Hepatocyte (in vitro differentiated cells): ENCODE results near the gene XG. TPM values are rescaled to one million over a fixed set of nuclear protein-coding genes. Genes with fewer than 3 reads are reported as not detected.
A peak's percentile ranks its signal among the peaks of the same experiment; 100 is the strongest.

Experiments
- DNase-seq: peaks from one replicate; pipeline ENCODE4 v3.0.0-alpha.2; 2016; ENCODE audit warnings: low spot score
- H2AFZ ChIP-seq: fragments of 200-600 bp; sonication (generic); 2 replicates; pipeline ENCODE4 v1.6.0; 2016; ENCODE audit warnings: antibody characterized with exemption, mild to moderate bottlenecking
- H3K27ac ChIP-seq: fragments of 200-600 bp; sonication (generic); 2 replicates; pipeline ENCODE4 v1.5.1; 2016; ENCODE audit warnings: mild to moderate bottlenecking
- H3K27me3 ChIP-seq: fragments of 200-600 bp; sonication (generic); 2 replicates; pipeline ENCODE4 v1.6.1; 2016
- H3K36me3 ChIP-seq: fragments of 200-600 bp; sonication (generic); replicated peaks from 2 replicates; pipeline ENCODE4 v1.5.1; 2016; ENCODE audit warnings: low read depth; ENCODE audit not compliant: insufficient read depth
- H3K4me1 ChIP-seq: fragments of 200-600 bp; sonication (generic); 2 replicates; pipeline ENCODE4 v1.5.1; 2016; ENCODE audit warnings: mild to moderate bottlenecking, moderate library complexity; ENCODE audit not compliant: insufficient read depth
- H3K4me2 ChIP-seq: fragments of 200-600 bp; sonication (generic); 2 replicates; pipeline ENCODE4 v1.6.0; 2016
- H3K4me3 ChIP-seq: fragments of 200-600 bp; sonication (generic); 2 replicates; pipeline ENCODE4 v1.5.1; 2016; ENCODE audit warnings: mild to moderate bottlenecking
- H3K79me2 ChIP-seq: fragments of 200-600 bp; sonication (generic); 2 replicates; pipeline ENCODE4 v1.6.0; 2017; ENCODE audit warnings: mild to moderate bottlenecking
- H3K9me2 ChIP-seq: fragments of 200-600 bp; sonication (generic); replicated peaks from 2 replicates; pipeline ENCODE4 v1.6.0; 2017; ENCODE audit warnings: mild to moderate bottlenecking; ENCODE audit not compliant: insufficient read depth
- H3K9me3 ChIP-seq: fragments of 200-600 bp; sonication (generic); 2 replicates; pipeline ENCODE4 v1.5.1; 2016; ENCODE audit warnings: low read depth, mild to moderate bottlenecking
- H4K20me1 ChIP-seq: fragments of 200-600 bp; sonication (generic); 2 replicates; pipeline ENCODE4 v1.6.0; 2016; ENCODE audit warnings: mild to moderate bottlenecking; ENCODE audit not compliant: insufficient read depth, poor library complexity, severe bottlenecking
- EZH2 ChIP-seq: fragments of 200-600 bp; sonication (generic); IDR thresholded peaks from 2 replicates; pipeline ENCODE4 v1.6.1; 2016; ENCODE audit warnings: antibody characterized with exemption, mild to moderate bottlenecking, borderline replicate concordance
- EZH2phosphoT487 ChIP-seq: fragments of 200-600 bp; sonication (generic); IDR thresholded peaks from one replicate; pipeline ENCODE4 v1.6.1; 2018; ENCODE audit warnings: antibody characterized with exemption, mild to moderate bottlenecking, low read depth, moderate library complexity; ENCODE audit not compliant: unreplicated experiment, severe bottlenecking
- WGBS: methylation state at CpG from one replicate; pipeline ENCODE4 v1.1.6; 2016; ENCODE audit warnings: low lambda C conversion rate; ENCODE audit errors: missing lambda C conversion rate; 5-methylcytosine and 5-hydroxymethylcytosine counted together
- polyA plus RNA-seq: library from polyadenylated mRNA; unstranded; fragments of >200 nt; fragmentation: Nextera tagmentation; extraction: Ambion mirVana; gene quantifications from 2 replicates; pipeline ENCODE4 v1.2.1, GENCODE V29; 2016
- total RNA-seq: library from RNA; depleted of rRNA; stranded (reverse); fragments of >200 nt; gene quantifications from 2 replicates; pipeline ENCODE4 v1.2.3, GENCODE V29; 2014
- TF ChIP-seq, protein P1 (sequence below): fragments of 200-600 bp; sonication (generic); IDR thresholded peaks from 2 replicates; pipeline ENCODE4 v1.5.1; 2016; ENCODE audit warnings: antibody characterized with exemption, mild to moderate bottlenecking; ENCODE audit not compliant: poor library complexity

XG gene
- total and polyA plus RNA-seq, 2 experiments from 2014 or later: 0.53 to 0.64 TPM

DNA sequence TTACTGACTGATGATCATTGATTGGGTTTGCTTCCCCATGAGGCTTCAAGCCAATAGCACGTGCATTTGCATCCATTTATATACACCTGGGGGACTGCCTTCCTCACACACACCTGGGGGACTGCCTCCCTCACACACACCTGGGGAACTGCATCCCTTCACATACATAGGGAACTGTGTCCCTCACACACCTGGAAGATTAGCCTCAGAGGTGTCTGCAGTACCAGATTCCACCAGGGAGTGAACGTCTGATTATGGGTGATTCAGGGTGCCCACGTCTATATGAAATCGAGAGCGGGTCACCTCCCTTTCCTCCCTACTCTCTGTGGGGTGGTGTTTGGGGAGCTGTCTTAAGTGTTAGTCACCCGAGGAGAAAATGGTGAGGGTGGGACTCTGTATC lies 43.8 kb upstream of the XG start:
- Histone ChIP-seq H3K9me3 (no peaks in the 10 kb centered on the region), H3K27ac (peak overlapping the region; percentile 72), H3K4me1 (peaks cover 48% of the 10 kb centered on the region), H3K36me3 (no peaks in the 10 kb centered on the region), H3K4me2 (peak overlapping the region; percentile 43), H3K79me2 (peaks cover 92% of the 10 kb centered on the region), H3K9me2 (no peaks in the 10 kb centered on the region), H4K20me1 (peaks cover 40% of the 10 kb centered on the region), H3K4me3 (no peak overlapping the region), H3K27me3 (no peaks in the 10 kb centered on the region), H2AFZ (no peak overlapping the region)
- 76% methylated on average over 6 of the region's 6 CpGs for WGBS
- DNase-seq: no peak
- TF ChIP-seq, protein P1, sequence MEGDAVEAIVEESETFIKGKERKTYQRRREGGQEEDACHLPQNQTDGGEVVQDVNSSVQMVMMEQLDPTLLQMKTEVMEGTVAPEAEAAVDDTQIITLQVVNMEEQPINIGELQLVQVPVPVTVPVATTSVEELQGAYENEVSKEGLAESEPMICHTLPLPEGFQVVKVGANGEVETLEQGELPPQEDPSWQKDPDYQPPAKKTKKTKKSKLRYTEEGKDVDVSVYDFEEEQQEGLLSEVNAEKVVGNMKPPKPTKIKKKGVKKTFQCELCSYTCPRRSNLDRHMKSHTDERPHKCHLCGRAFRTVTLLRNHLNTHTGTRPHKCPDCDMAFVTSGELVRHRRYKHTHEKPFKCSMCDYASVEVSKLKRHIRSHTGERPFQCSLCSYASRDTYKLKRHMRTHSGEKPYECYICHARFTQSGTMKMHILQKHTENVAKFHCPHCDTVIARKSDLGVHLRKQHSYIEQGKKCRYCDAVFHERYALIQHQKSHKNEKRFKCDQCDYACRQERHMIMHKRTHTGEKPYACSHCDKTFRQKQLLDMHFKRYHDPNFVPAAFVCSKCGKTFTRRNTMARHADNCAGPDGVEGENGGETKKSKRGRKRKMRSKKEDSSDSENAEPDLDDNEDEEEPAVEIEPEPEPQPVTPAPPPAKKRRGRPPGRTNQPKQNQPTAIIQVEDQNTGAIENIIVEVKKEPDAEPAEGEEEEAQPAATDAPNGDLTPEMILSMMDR: no peak
- no peak for TF ChIP-seq EZH2phosphoT487
- no peak for TF ChIP-seq EZH2

DNA sequence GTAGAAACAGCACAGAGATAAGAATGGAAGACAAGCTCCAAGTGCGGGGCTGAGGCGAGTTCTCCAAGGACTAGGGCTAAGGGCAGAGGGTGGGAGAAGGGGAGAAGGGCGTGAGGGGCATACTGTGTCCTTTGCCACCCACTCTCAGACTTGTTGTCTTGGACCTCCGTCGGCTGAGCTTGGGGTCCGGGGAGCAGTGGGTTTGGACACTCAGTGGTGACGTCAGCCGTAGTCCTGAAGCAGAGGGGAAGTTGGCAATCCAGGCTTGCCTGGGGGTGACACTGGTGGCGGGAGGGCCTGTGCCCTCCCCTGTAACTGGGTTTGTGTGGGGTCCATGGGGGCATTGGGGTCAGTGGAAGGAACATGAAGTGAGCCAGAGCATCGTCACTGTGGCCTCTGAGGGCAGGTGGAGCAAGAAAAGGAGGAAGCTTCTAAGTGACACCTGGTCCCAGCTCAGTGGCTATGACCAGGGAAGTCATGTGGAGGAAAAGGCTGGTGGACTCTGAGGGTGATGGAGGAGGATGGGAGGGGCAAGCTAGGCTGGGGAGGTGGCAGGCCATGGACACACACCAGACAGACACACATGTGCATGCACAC lies 43.1 kb upstream of the XG start:
- Histone ChIP-seq H3K27ac (peak overlapping the region; percentile 72), H3K4me2 (no peak overlapping the region), H3K36me3 (no peaks in the 10 kb centered on the region), H4K20me1 (peaks cover 37% of the 10 kb centered on the region), H2AFZ (no peak overlapping the region), H3K9me3 (no peaks in the 10 kb centered on the region), H3K27me3 (no peaks in the 10 kb centered on the region), H3K4me3 (no peak overlapping the region), H3K4me1 (peaks cover 42% of the 10 kb centered on the region), H3K9me2 (no peaks in the 10 kb centered on the region), H3K79me2 (peaks cover 92% of the 10 kb centered on the region)
- TF ChIP-seq, protein P1: no peak
- TF ChIP-seq EZH2phosphoT487 (no peak), EZH2 (no peak)
- WGBS: 93% methylated on average over 10 of the region's 10 CpGs
- DNase-seq: no peak

DNA sequence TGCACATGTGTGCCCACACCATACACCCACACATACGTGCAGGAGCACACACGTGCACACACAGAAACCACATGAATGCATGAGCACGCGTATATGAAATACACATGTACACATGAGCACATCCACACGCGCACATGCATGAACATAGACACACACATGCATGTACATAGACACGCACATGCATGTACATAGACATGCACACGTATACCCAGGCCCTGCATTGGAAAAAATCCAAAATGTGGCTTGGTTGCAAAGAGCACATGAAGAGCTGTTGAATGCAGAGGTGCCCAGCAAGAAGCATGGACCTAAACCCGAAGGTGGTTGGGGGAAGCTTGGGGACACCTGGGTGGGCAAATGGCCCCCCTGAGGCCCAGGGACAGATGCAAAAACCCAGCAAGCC lies 42.3 kb upstream of the XG start:
- Histone ChIP-seq H3K9me2 (no peaks in the 10 kb centered on the region), H4K20me1 (peaks cover 34% of the 10 kb centered on the region), H3K27me3 (no peaks in the 10 kb centered on the region), H3K79me2 (peaks cover 92% of the 10 kb centered on the region), H3K27ac (peak overlapping the region; percentile 92), H3K4me2 (peak overlapping the region; percentile 65), H3K9me3 (no peaks in the 10 kb centered on the region), H3K4me1 (peaks cover 34% of the 10 kb centered on the region), H3K36me3 (no peaks in the 10 kb centered on the region), H3K4me3 (no peak overlapping the region), H2AFZ (no peak overlapping the region)
- DNase-seq: no peak
- TF ChIP-seq EZH2: no peak
- TF ChIP-seq, protein P1: no peak
- WGBS: 94% methylated on average over 9 of the region's 9 CpGs
